HEK293 (cell line): Measurements from ENCODE around the gene INAVA.

ENCODE experiments used
- CTCF ChIA-PET: fragments of 350-600 bp; formaldehyde crosslinking; extraction: SDS; loops from one replicate; lab custom pipeline; 2021; ENCODE audit warnings: antibody characterized with exemption; lab: Yijun Ruan, JAX
- POLR2A ChIA-PET: fragments of 300-600 bp; formaldehyde crosslinking; extraction: SDS; loops from one replicate; lab custom pipeline; 2020; ENCODE audit warnings: antibody characterized with exemption, inconsistent platforms; lab: Yijun Ruan, JAX
- H3K27ac ChIP-seq: fragments of 200-500 bp; sonication (Bioruptor generic); 2 replicates; pipeline ENCODE4 v1.5.1; 2014; ENCODE audit warnings: low read depth, low read length, control low read depth, inconsistent platforms; ENCODE audit errors: extremely low read depth
- H3K36me3 ChIP-seq, 2 experiments: fragments of 200-500 bp in 1 of 2; sonication (Bioruptor generic) in 1 of 2; 1 replicate in 1 of 2; 2 replicates in 1 of 2; pipeline ENCODE4 v1.5.1; 2014 to 2017; ENCODE audit warnings: inconsistent platforms in 2 of 2, low read length in 2 of 2; ENCODE audit not compliant: control insufficient read depth in 2 of 2, insufficient read depth in 1 of 2
- H3K4me1 ChIP-seq: fragments of 200-500 bp; sonication (Bioruptor generic); 2 replicates; pipeline ENCODE4 v1.5.1; 2014; ENCODE audit warnings: mild to moderate bottlenecking, low read length, inconsistent platforms; ENCODE audit not compliant: control insufficient read depth, insufficient read depth
- H3K4me3 ChIP-seq: 2 replicates; pipeline ENCODE4 v1.5.1; 2011; ENCODE audit warnings: low read depth, mild to moderate bottlenecking, control low read depth, low read length, moderate library complexity
- H3K9me3 ChIP-seq: fragments of 200-500 bp; sonication (Bioruptor generic); 2 replicates; pipeline ENCODE4 v1.5.1; 2014; ENCODE audit warnings: low read depth, low read length, inconsistent platforms; ENCODE audit not compliant: control insufficient read depth, insufficient read depth
- EGR2 ChIP-seq: fragments of 450-650 bp; formaldehyde crosslinking; IDR thresholded peaks from 2 replicates; pipeline ENCODE4 v1.5.1; 2016; ENCODE audit warnings: low read depth, missing biosample characterization, missing genetic modification characterization
- GLI4 ChIP-seq: fragments of 450-650 bp; formaldehyde crosslinking; IDR thresholded peaks from 2 replicates; pipeline ENCODE4 v1.5.1; 2016; ENCODE audit warnings: missing biosample characterization, missing genetic modification characterization
- GLIS1 ChIP-seq: fragments of 450-650 bp; formaldehyde crosslinking; IDR thresholded peaks from 2 replicates; pipeline ENCODE4 v1.5.1; 2016; ENCODE audit warnings: missing biosample characterization, missing genetic modification characterization
- MEIS1 ChIP-seq: sonication (generic); formaldehyde crosslinking; IDR thresholded peaks from 2 replicates; pipeline ENCODE4 v1.8.1; 2022; ENCODE audit warnings: missing genetic modification reagents, mild to moderate bottlenecking, borderline replicate concordance
- PRDM10 ChIP-seq: fragments of 450-650 bp; formaldehyde crosslinking; IDR thresholded peaks from 2 replicates; pipeline ENCODE4 v1.5.1; 2016; ENCODE audit warnings: missing biosample characterization, missing genetic modification characterization
- PRDM6 ChIP-seq: fragments of 450-650 bp; formaldehyde crosslinking; IDR thresholded peaks from 2 replicates; pipeline ENCODE4 v1.5.1; 2017; ENCODE audit warnings: missing biosample characterization, missing genetic modification characterization
- YY2 ChIP-seq: fragments of 450-650 bp; formaldehyde crosslinking; IDR thresholded peaks from 2 replicates; pipeline ENCODE4 v1.5.1; 2016; ENCODE audit warnings: missing biosample characterization, missing genetic modification characterization
- ZBTB20 ChIP-seq: fragments of 450-650 bp; formaldehyde crosslinking; IDR thresholded peaks from 2 replicates; pipeline ENCODE4 v1.5.1; 2016; ENCODE audit warnings: missing biosample characterization, missing genetic modification characterization
- ZFHX2 ChIP-seq: fragments of 450-650 bp; formaldehyde crosslinking; conservative IDR thresholded peaks from 2 replicates; pipeline ENCODE4 v1.5.1; 2016; ENCODE audit warnings: missing biosample characterization, missing genetic modification characterization
- ZFP69B ChIP-seq: fragments of 450-650 bp; formaldehyde crosslinking; IDR thresholded peaks from 2 replicates; pipeline ENCODE4 v1.5.1; 2016; ENCODE audit warnings: missing biosample characterization, missing genetic modification characterization
- ZNF10 ChIP-seq: fragments of 450-650 bp; formaldehyde crosslinking; IDR thresholded peaks from 2 replicates; pipeline ENCODE4 v1.5.1; 2017; ENCODE audit warnings: missing biosample characterization, missing genetic modification characterization
- ZNF112 ChIP-seq: fragments of 450-650 bp; formaldehyde crosslinking; IDR thresholded peaks from 2 replicates; pipeline ENCODE4 v1.5.0; 2017; ENCODE audit warnings: missing biosample characterization, missing genetic modification characterization
- ZNF157 ChIP-seq: fragments of 450-650 bp; formaldehyde crosslinking; IDR thresholded peaks from 2 replicates; pipeline ENCODE4 v1.5.1; 2016; ENCODE audit warnings: missing biosample characterization, missing genetic modification characterization
- ZNF175 ChIP-seq: fragments of 450-650 bp; formaldehyde crosslinking; IDR thresholded peaks from 2 replicates; pipeline ENCODE4 v1.5.1; 2016; ENCODE audit warnings: missing biosample characterization, missing genetic modification characterization
- ZNF335 ChIP-seq: fragments of 450-650 bp; formaldehyde crosslinking; conservative IDR thresholded peaks from 2 replicates; pipeline ENCODE4 v1.5.1; 2016; ENCODE audit warnings: missing biosample characterization, missing genetic modification characterization
- ZNF501 ChIP-seq: fragments of 450-650 bp; formaldehyde crosslinking; IDR thresholded peaks from 2 replicates; pipeline ENCODE4 v1.5.1; 2016; ENCODE audit warnings: missing biosample characterization, missing genetic modification characterization
- ZNF544 ChIP-seq: fragments of 450-650 bp; formaldehyde crosslinking; IDR thresholded peaks from 2 replicates; pipeline ENCODE4 v1.5.0; 2017; ENCODE audit warnings: missing biosample characterization, missing genetic modification characterization
- ZNF629 ChIP-seq: fragments of 450-650 bp; formaldehyde crosslinking; IDR thresholded peaks from 2 replicates; pipeline ENCODE4 v1.5.1; 2017; ENCODE audit warnings: missing biosample characterization, missing genetic modification characterization
- ZNF692 ChIP-seq: fragments of 450-650 bp; formaldehyde crosslinking; IDR thresholded peaks from 2 replicates; pipeline ENCODE4 v1.5.1; 2016; ENCODE audit warnings: missing biosample characterization, missing genetic modification characterization
- ZNF704 ChIP-seq: fragments of 450-650 bp; formaldehyde crosslinking; IDR thresholded peaks from 2 replicates; pipeline ENCODE4 v1.5.1; 2016; ENCODE audit warnings: missing biosample characterization, missing genetic modification characterization
- ZNF768 ChIP-seq: fragments of 450-650 bp; formaldehyde crosslinking; IDR thresholded peaks from 2 replicates; pipeline ENCODE4 v1.5.1; 2018; ENCODE audit warnings: missing biosample characterization, mild to moderate bottlenecking, missing genetic modification characterization
- ZNF830 ChIP-seq: fragments of 450-650 bp; IDR thresholded peaks from 2 replicates; pipeline ENCODE4 v1.5.0; 2018; ENCODE audit warnings: missing biosample characterization, missing genetic modification characterization, low read depth, mild to moderate bottlenecking, moderate library complexity

The INAVA gene

GRCh38 chr1:200877010-200877409 is 17.7 kb upstream of the INAVA start (continued):
- no peak for TF ChIP-seq ZNF704 (tag by site-specific recombination)

GRCh38 chr1:200877839-200878551 is 16.7 kb upstream of the INAVA start:
- no peak overlapping the region for H3K27ac ChIP-seq
- no peak for TF ChIP-seq ZNF544 (tag by site-specific recombination)
- TF ChIP-seq PRDM10 (tag by site-specific recombination) = no peak
- no peak for TF ChIP-seq PRDM6 (tag by site-specific recombination)
- no peak for TF ChIP-seq ZNF10 (tag by site-specific recombination)
- TF ChIP-seq ZNF175 (tag by site-specific recombination) = no peak
- TF ChIP-seq ZNF157 (tag by site-specific recombination) = no peak
- TF ChIP-seq ZNF629 (tag by site-specific recombination) = no peak
- TF ChIP-seq ZNF335 = no peak
- TF ChIP-seq EGR2 = no peak
- H3K4me1 ChIP-seq = no peaks in the 10 kb centered on the region
- H3K36me3 ChIP-seq = no peaks in the 10 kb centered on the region
- H3K4me3 ChIP-seq = no peak overlapping the region
- CTCF ChIA-PET = interaction anchor here (0.7 to 1.1 kb wide), 4 partner anchors 10 to 147 kb away, joined by 3 to 5 read pairs (median 3); no protein-coding TSS in a partner anchor
- POLR2A ChIA-PET = no interaction called here
- H3K9me3 ChIP-seq = no peaks in the 10 kb centered on the region

GRCh38 chr1:200880212-200880611 is 14.5 kb upstream of the INAVA start:
- no peaks in the 10 kb centered on the region for H3K4me1 ChIP-seq
- no peak overlapping the region for H3K27ac ChIP-seq
- TF ChIP-seq ZNF112 (tag by site-specific recombination) = no peak
- TF ChIP-seq MEIS1 (CRISPR knock-in tag) = peak; percentile 69; the same call in 1 of the 2 replicates
- ChIA-PET CTCF (interaction anchor here (0.6 to 2.3 kb wide), 5 partner anchors 10 to 243 kb away, joined by 3 to 10 read pairs (median 3); no protein-coding TSS in a partner anchor), POLR2A (no interaction called here)
- H3K36me3 ChIP-seq = no peaks in the 10 kb centered on the region
- H3K4me3 ChIP-seq = no peak overlapping the region
- H3K9me3 ChIP-seq = no peaks in the 10 kb centered on the region

GRCh38 chr1:200883118-200883517 is 11.6 kb upstream of the INAVA start:
- POLR2A ChIA-PET = no interaction called here
- no peaks in the 10 kb centered on the region for H3K4me1 ChIP-seq
- TF ChIP-seq YY2 (tag by site-specific recombination) (no peak), ZBTB20 (no peak), ZNF830 (tag by site-specific recombination) (no peak), ZNF768 (no peak), GLIS1 (no peak), ZNF692 (tag by site-specific recombination) (no peak), ZNF501 (tag by site-specific recombination) (no peak), ZFP69B (tag by site-specific recombination) (no peak), ZFHX2 (tag by site-specific recombination) (no peak), GLI4 (tag by site-specific recombination) (no peak)

More at GRCh38 chr1:200883118-200883517, 11.6 kb upstream of the INAVA start:
- no peak overlapping the region for H3K27ac ChIP-seq
- CTCF ChIA-PET = no interaction called here
- no peaks in the 10 kb centered on the region for H3K9me3 ChIP-seq
- H3K36me3 ChIP-seq = no peaks in the 10 kb centered on the region
- no peak overlapping the region for H3K4me3 ChIP-seq
